GM12865 (cell line): ENCODE measurements around the gene HMGXB3.
A peak's percentile ranks its signal among the peaks of the same experiment; 100 is the strongest.

Source experiments
- DNase-seq: peaks from one replicate; pipeline ENCODE4 v3.0.0; 2010; ENCODE audit warnings: low read depth
- H3K4me3 ChIP-seq: 2 replicates; pipeline ENCODE4 v1.5.1; 2011; ENCODE audit warnings: mild to moderate bottlenecking, low read depth, low read length, control low read depth
- CTCF ChIP-seq: IDR thresholded peaks from 2 replicates; pipeline ENCODE4 v1.5.1; 2011; ENCODE audit warnings: low read length, control low read depth, low read depth, inconsistent platforms; ENCODE audit not compliant: insufficient read depth; ENCODE audit errors: missing control alignments

HMGXB3 gene

GRCh38 chr5:150000256-150000989 is at the start of gene HMGXB3, which contains the start of gene TIGD6:
TSS of gene HMGXB3 (plus strand) at chr5:150000739. CDS start at chr5:150004853, 4,114 bp downstream.
TSS of gene TIGD6 (minus strand) at chr5:150000654. CDS start at chr5:149996348, 4,306 bp downstream.
- TF ChIP-seq CTCF, result no peak
- peak; percentile 98 for DNase-seq
- peak within 1 kb of the TSS; percentile 66 for H3K4me3 ChIP-seq

- DNase-seq, result peak; percentile 21
- TF ChIP-seq CTCF, result peak; percentile 12
- H3K4me3 ChIP-seq, result no peak overlapping the region
These were observed 49.3 kb upstream of the HMGXB3 start for GRCh38 chr5:149951138-149951749.

- no peak for TF ChIP-seq CTCF
- H3K4me3 ChIP-seq, result no peak overlapping the region
- no peak for DNase-seq
These were observed 47.0 kb upstream of the HMGXB3 start for GRCh38 chr5:149953436-149954121.

GRCh38 chr5:149954798-149955197 is 45.7 kb upstream of the HMGXB3 start:
- no peak for DNase-seq
- no peak for TF ChIP-seq CTCF
- no peak overlapping the region for H3K4me3 ChIP-seq

- no peak for TF ChIP-seq CTCF
- no peak overlapping the region for H3K4me3 ChIP-seq
- DNase-seq, result no peak
These were observed 43.9 kb upstream of the HMGXB3 start for GRCh38 chr5:149956685-149957084.

DNA sequence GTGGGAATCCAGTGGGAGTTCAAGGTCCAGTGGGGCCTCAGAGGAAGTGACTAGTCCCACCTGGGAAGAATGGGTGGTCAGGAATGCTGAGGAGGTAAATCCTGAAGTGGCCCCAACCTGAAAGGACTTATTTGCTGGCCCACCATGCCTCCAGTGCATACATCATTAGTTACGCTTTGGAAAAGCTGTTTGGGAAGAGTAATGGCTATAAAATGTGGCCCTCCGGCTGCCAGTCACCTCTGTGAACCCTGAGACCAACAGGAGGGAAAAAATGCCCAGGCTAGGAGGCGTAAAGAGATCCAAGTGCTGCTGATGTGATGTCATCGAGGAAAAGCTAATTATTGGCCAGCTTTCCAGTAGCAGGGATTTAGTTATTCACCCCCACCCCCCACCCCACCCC is 42.7 kb upstream of the HMGXB3 start:
- DNase-seq, result no peak
- no peak overlapping the region for H3K4me3 ChIP-seq
- TF ChIP-seq CTCF, result no peak
